GM19351 (cell line): Measurements from ENCODE around the gene PTF1A.
"Not testable (repeated sequence)": the region's sequence is repeated elsewhere in the genome, so short reads cannot be mapped to it uniquely, and the experiment has no call there.

ENCODE experiments used
- ATAC-seq: cut with Tn5 transposase; IDR thresholded peaks from one replicate; pipeline ENCODE4 v1.9.1; 2021; ENCODE audit warnings: mild to moderate bottlenecking, moderate library complexity; ENCODE audit not compliant: unreplicated experiment

PTF1A gene

GRCh38 chr10:23202779-23203178 lies 10.7 kb downstream of the PTF1A start:
- ATAC-seq = no peak

GRCh38 chr10:23203369-23204325 lies 11.5 kb downstream of the PTF1A start:
- no peak for ATAC-seq

GRCh38 chr10:23204773-23205172 lies 12.7 kb downstream of the PTF1A start:
- ATAC-seq = no peak

GRCh38 chr10:23205972-23206642 lies 14.0 kb downstream of the PTF1A start:
- no peak for ATAC-seq

GRCh38 chr10:23217471-23217870 lies 25.4 kb downstream of the PTF1A start:
- ATAC-seq = no peak

- ATAC-seq = no peak
These were observed 38.5 kb downstream of the PTF1A start for GRCh38 chr10:23230582-23230981.

GRCh38 chr10:23238015-23238414 lies 45.9 kb downstream of the PTF1A start:
- ATAC-seq = no peak

GRCh38 chr10:23241779-23242178 lies 49.7 kb downstream of the PTF1A start:
- not testable (repeated sequence) for ATAC-seq
